ENCODE measurements around the gene ING3.

Gene ING3, protein sequence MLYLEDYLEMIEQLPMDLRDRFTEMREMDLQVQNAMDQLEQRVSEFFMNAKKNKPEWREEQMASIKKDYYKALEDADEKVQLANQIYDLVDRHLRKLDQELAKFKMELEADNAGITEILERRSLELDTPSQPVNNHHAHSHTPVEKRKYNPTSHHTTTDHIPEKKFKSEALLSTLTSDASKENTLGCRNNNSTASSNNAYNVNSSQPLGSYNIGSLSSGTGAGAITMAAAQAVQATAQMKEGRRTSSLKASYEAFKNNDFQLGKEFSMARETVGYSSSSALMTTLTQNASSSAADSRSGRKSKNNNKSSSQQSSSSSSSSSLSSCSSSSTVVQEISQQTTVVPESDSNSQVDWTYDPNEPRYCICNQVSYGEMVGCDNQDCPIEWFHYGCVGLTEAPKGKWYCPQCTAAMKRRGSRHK

DNA sequence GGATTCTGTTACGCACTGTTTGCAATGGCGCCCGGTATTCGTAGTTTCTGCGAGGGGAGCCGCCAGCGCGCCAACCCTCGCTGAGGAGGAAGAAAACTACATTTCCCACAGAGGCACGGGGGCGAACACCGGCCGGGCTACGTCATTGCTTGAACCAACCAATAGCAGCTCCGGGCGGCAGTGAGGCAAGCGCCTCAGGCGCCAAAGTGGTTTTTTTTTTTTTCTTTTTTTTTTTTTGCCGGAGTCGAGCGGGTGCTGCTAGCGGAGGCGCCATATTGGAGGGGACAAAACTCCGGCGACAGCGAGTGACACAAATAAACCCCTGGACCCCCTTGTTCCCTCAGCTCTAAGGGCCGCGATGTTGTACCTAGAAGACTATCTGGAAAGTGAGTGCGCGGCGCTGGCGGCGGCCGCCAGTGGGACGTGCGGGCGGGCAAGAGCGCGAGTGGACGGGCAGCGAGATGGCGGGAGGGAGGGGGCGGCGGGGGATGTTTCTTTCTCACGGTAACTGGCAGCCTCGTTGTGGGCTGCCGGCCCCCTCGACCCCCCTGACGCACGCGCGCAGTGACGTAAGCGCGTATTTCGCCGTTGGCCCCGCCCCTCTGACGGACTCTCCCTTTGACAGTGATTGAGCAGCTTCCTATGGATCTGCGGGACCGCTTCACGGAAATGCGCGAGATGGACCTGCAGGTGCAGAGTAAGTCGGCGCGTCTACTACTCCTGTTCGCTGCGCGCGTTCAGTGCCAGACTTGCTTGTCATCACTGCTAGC is at the start of gene ING3:
TSS of gene ING3 (plus strand) at position 239 of the 770 bp plus-strand sequence. CDS start at position 359, 120 bp downstream.
- peak; percentile 88 for DNase-seq

DNA sequence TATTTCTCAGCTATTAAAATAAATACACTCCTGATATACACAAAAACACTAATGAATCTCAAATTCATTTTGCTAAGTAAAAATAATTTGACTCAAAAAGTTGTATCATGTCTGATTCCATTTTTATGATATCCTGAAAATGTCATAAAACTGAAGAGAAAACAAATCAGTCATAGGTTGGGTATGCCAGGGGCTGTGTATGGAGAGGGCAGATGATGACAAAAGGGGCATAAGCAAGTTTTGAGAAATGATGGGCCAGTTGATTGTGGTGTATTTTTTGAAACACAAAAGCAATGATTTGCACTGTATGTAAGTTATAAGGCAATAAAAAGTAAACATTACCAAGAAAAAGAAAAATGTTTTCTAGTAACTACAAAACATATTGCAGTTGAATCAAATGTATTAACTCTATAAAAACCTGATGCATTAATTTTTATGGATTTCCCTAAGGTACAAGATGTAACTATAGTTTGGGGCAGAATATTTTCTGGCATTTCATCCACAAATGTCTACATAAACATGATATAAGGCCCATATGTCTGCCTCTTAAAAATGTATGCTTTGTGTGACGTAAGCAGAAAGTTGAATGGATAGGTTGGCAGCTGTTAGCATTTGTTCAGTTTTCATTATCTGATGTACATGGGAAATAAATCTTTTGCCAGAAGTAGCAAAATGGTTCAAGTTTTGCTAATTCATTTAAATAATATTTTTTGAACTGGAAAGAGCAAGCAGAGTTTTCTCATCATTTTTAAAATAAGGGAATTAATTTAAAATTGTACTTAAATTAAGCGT is 35.1 kb upstream of the ING3 start:
- no peak for DNase-seq

DNA sequence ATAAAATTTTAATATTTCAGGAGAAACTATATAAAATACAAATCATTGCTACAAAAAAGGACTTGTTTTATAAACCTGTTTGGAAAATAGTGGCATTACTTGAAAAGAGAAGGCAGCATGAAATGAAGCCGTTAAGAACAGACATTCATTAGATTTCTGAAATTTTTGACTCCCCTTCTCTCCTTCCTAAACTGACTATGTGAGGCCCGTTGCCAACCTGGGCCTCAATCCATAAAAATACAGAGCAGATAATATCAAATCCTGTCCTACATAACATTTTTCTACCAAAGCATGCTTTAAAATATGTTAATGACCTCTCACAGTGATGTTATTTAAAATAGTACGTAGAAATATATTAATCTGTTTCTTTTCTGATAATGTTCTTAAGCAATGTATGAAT is 34.5 kb upstream of the ING3 start:
- DNase-seq: no peak

DNA sequence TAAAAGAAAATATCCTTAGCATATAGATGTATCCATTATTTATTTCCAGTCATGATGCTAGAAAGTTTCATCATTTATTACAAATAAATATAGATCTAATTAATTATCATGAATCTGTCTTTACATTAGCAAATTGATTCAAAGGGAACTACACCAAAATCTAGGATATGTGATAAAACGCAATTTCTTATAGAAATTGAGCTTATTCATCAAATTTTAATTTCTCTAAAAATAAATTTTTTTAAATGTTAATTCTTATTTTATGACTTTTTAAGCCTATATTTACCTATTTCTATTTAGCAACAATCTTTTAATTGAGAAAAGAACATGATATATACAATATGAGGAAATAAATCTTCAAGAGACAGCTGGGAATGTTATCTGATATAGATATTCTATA is 34.0 kb upstream of the ING3 start:
- DNase-seq: no peak

DNA sequence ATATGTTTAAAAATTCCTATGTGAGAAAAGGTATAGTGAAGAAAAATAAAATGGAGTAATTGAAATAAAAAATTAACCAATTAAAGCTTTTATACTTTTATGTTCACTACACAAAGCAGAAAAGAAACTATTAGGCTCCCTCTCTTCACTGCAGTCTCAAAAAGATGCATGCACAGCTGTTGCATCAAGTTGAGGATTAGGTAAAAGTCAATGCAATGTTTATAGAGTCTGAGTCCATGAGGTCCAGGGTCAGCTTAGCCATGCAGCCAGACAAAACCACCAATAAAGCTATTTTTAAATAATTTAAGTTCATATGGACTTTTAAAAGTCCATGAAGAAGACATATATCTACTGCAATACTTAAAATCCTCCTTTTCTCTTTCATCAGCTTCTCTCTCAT is 31.1 kb upstream of the ING3 start:
- no peak for DNase-seq

DNA sequence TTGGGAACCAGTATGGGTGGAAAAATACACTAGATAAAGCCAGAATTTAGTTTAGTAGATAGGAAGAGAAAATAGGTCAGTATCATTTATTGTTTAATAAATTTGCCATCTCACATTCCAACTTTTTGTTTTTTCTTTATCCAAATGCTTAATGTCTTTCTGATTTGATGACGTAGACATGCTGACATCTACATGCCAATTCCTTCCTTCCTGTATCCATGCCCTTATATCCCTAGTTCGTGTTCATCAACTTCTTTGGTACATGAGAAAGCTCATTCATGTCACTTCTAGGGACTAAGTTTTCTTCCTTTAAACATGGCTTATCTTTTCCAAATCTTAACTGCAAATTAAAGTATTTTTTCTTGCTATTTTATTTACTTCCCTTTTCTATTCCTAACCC is 30.5 kb upstream of the ING3 start:
- no peak for DNase-seq

DNA sequence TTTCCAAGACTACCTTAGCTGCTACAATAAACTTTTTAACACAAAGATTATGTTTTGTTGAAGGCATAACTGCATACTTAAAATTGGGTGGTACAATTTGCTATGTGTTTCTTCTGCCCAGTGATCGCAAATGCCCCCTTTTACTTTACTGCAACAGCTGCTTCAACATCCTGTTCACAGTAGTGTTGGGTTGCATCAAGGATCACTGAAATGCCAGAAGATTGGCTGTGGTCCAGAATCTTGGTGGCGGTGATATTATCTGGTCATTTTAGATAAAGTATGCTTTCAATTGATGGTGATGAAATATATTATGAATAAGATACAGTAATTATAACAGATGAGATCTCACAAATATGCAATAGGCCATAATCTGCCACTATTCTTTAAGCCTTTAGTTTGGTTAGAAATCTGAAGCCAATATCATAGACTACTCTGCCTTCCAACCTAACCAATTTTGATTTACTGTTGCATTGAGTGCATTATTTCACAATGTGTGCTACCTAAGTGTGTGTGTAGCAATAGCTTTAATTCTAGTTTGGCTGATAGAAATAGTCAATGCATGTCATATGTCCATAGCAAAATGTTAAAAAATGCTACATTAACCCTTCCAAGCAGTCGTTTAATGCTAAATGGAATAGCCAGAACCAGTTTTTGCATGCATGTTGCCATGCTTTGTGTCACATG is 29.8 kb upstream of the ING3 start:
- DNase-seq: no peak

DNA sequence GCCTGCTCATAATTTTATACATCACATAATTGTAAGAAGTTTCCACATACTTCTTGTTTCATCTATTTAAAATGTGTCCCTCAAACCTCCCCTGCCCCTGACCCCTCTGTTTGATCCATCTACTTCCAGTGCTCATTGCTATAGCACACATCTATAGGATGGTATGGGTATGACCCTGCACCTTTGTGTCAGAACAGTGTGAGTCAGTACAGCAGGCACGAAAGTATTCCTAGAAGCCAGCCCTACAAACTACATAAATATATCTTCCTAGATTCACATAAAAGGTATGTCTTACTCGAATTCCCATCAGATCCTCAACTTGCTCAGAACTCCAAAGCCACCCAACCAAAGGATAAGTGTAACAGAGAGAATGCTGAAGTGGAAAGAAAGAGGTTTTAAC is 25.7 kb upstream of the ING3 start:
- no peak for DNase-seq

DNA sequence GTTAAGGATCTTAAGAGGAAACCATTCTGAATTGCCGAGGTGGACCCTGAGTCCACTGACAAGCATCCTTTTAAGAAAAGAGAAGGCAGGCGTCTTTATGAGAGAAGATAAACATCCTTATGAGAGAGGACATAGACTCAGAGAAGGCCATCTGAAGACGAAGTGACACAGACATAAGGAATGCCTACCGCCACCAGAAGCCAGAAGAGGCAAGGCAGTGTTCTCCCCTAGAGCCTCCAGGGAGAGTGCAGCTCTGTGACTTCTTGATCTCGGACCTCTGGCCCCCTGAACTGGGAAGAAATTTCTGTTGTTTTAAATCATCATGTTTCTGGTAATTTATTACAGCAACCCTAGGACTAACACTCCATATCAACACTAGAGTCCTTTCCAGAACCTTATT is 25.2 kb upstream of the ING3 start:
- DNase-seq: no peak

DNA sequence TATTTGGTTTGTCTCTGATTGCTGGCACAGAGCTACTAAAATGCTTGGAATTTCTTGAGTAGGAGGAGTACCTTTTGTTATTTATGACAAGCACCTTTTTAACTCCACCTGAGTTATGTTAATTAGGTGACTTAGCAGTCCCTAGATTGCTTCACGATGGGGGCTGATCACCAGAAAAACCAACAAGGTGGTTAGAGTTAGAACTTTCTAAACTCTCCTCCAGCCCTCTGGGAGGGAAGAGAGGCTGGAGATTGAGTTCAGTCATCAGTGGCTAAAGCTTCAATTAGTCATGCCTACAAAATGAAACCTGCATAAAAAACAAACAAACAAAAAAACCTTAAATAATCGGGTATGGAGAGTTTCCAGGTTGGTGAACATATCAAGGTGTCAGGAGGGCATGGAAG is 23.6 kb upstream of the ING3 start:
- DNase-seq: no peak

DNA sequence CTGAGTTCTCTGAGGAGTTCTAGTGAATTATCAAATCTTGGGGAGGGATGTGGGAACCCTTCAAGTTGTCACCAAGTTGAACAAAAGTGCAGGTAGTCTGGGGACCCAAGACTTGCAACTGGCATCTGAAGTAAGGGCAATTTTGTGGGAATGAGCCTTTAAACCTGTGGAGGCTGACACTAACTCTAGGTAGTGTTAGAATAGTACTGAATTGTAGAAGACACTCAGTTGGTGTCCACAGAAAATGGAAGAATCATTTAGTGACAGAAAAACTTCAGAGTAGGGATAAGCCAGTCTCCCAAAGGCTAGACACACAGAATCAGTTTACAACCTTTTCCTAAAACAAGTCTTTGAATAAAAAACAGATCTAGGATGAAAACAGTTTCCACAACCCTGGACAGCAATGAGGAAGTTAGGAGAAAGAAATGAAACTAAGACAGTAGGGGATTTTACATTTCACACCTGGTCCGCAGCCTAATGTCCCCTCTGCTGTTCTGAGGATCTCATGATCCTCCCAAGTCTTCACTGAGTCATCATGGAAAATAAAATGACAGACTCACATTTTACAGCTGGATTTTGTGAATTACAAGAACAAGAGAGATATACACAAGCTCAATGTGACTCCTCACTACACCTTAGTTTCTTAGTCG is 23.0 kb upstream of the ING3 start:
- DNase-seq: no peak

DNA sequence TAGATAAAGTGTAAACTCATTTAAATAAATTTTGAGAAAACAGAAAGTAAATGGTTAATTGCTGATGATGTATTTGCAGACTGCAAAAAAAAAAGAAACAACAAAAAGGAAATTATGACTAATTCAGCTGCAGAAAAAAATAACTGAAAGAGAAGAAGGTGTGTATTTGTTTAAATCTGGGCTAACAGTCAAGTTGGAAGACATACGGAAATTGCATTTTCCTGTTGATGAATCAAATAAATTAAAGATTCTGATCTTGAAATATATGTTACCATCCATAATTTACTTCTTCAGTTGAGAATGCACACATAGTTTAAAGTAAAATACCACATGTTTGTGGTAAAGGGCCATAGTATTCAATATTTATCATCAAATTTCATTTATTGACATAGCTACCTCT is 19.3 kb upstream of the ING3 start:
- no peak for DNase-seq

DNA sequence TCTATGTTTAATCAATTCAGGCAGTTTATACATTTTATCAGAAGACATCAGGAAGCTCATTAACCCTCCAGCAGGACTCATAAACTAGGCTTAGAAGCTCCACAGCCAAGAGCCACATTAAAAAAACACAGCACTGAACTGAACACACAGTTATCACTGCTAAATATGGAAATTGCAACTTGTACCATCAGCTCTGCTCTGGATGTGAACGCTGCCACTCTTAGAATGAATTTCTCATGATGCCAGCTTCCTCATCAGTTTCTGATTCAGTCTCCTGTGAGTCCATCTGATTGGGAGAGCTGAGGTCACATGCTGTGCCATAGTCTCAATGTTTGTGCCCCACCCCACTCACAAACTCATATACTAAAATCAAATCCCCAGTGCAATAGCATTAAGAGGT is 17.1 kb upstream of the ING3 start:
- no peak for DNase-seq

DNA sequence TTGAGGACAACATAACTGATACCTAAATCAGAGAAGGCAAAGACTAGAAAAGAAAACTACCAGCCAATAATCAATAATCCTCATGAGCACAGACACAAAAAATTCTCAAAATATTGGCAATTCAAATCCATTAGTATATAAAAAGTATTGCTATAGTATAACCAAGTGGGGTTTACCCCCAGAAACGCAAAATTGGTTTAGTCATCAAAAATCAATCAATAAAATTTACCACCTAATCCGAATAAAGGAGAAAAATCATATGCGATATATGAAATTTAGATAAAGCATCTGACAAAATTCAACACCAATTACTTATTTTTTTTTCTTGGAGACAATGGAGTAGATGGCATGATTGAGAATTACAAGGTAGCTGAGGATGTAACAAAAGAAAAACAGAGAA is 11.2 kb upstream of the ING3 start:
- DNase-seq: no peak

DNA sequence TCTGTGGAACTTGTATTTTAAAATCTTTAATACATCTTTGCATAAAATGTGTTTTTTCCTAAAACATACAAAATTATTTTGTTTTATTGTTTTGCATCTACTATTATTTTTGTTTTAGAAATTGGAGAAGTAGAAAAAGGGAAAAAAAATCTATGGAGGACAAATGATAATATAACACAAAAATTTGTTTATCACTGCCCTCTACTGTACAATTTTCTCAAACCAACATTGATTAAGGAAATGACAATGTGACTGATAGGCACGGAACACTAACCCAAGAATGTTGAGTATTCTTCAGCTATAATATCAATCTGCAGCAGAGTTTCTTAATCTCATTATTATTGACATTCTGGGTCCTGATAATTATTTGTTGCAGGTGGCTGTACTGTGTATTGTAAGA is 9.5 kb upstream of the ING3 start:
- DNase-seq: no peak

DNA sequence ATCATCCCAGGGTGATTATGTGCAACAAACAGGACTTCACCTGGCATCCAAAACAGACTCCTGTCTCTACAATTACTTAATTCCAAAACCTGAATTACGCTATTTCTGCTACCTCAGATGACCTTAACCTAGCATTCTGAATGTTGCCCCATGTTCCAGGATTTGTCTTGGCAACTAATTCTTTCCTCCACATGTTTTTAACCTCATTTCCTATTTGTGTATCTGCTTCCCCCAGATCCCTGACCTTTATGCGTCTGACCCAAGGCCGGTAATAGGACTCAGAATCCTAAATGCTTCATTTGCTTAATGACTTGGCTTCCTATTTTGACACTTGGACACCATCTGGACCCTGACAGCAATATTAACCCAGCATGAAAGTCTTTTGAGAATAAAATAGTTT is 8.7 kb upstream of the ING3 start:
- no peak for DNase-seq

DNA sequence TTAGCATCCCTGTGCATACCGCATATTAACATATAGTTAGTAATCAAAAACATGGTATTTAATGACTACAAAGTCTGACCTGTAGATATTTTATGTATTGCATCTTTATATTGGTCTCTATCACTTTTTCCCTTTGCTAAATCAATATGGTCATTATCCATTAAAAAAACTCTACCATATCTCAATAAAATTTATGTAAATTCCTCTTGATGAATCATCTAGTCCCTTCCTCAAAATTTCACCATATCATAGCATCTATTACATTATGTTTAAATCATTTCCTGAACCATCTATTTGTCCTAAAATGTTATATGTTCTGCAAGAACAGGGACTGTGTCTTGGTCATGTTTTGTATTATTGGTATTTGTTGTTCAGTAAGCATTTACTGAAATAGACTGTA is 7.7 kb upstream of the ING3 start:
- no peak for DNase-seq

DNA sequence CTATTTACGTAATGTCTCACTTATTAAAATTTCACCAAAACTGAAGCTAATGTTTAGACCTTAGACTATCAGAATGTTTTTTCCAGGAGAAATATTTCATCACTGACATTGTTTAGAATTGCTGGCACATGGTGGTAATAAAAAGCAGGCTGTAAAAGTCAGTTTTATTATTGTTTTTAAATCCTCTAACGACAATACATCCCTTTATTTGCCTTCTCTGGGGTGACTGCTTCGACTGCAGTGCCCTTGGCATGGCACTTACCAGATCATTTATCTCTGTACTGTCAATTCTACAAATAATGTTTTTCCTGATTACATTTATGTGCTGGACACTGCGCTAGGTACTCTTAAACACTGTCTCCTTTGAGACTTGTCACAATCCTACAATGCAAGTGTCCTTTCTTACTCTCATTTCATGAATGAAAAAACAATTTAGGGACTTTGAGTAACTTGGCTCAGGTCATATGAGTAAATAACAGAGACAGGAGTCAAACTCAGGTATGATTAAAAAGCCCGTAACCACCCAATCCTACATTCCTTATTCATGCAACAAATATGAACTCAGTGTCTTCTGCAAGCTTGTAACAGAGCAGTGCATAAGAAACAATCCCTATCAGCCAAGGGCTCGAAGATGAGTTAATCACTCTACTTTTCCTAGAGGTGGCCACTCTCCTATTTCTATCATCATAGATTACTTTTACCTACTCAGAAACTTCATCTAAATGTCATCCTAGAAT is 5.6 kb upstream of the ING3 start:
- no peak for DNase-seq

DNA sequence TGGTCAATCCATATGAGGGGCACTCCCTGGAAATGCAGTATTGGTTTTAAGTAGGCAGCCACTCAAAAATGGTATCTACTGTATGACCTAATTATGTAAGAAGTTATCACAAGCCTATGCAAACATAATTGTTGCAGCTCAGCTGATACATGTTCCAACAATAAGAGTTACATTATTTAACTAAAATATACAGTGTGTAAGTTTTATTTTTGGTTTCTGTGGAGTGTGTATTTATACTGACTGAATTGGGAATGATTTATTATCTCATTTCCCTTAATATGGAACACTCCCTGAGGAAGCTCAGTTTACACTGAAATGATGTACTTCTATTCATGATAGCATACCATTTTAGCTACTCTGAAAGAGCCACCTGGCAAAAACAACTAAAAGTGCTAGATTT is 2.6 kb upstream of the ING3 start:
- no peak for DNase-seq

DNA sequence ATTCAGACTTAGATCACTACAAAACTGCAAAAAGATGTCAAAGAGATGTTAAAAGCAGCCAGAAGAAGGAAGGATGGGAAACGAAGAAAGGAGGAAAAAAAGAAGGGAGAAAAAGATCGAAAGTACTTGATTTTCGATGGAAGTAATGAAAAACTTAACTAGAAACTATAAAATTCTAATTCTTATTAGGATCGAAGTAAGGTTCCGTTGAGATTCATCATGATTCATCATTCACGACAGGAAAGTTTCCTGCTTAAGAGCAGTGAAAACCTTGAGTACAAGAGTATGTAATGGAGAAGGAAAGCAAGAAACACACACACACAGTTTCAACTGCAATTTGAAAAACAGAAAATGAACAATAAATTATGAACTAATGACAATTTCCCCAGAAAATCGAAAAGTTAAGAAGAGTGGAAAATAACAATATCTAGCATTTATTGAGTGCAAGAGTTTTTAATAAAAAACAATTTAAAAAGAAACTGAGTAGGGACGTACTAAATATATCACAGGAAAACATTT is 1.1 kb upstream of the ING3 start:
- no peak for DNase-seq

DNA sequence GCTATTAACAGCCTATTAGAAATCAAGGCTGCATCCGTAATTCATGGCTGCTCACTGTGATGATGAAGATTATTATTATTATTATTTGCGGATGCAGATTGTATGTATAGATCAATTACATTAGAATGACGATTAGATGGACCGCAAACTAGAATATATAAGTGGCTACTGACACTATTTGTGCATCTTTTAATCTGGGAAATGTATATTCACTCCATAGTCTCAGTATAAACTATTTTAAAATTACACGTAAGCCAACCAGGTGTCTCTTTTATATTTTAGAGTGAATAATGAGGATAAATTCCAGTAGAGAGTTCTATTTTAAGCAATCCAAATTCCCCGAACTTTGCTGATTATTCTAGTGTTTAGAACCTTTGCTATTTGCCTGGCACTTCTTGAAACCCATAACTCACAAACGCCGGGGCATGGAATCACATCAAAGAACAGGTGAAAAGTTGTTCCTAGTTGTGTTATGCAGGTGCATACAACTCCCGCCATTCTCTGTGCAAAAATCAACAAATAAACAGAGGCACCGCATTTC is 509 bp upstream of the ING3 start:
- DNase-seq: no peak
